ENCODE data around the gene HECTD3. TPM values are rescaled to one million over a fixed set of nuclear protein-coding genes. Genes with fewer than 3 reads are reported as not detected.
A peak's percentile ranks its signal among the peaks of the same experiment; 100 is the strongest.

Gene HECTD3
- total and polyA plus RNA-seq, 9 of the 15 experiments (the other 6 are each of a cell fraction or from before 2014, with no cell fraction given), result 6.3 to 50.8 (median 18.9) TPM

- TF ChIP-seq, protein P1, sequence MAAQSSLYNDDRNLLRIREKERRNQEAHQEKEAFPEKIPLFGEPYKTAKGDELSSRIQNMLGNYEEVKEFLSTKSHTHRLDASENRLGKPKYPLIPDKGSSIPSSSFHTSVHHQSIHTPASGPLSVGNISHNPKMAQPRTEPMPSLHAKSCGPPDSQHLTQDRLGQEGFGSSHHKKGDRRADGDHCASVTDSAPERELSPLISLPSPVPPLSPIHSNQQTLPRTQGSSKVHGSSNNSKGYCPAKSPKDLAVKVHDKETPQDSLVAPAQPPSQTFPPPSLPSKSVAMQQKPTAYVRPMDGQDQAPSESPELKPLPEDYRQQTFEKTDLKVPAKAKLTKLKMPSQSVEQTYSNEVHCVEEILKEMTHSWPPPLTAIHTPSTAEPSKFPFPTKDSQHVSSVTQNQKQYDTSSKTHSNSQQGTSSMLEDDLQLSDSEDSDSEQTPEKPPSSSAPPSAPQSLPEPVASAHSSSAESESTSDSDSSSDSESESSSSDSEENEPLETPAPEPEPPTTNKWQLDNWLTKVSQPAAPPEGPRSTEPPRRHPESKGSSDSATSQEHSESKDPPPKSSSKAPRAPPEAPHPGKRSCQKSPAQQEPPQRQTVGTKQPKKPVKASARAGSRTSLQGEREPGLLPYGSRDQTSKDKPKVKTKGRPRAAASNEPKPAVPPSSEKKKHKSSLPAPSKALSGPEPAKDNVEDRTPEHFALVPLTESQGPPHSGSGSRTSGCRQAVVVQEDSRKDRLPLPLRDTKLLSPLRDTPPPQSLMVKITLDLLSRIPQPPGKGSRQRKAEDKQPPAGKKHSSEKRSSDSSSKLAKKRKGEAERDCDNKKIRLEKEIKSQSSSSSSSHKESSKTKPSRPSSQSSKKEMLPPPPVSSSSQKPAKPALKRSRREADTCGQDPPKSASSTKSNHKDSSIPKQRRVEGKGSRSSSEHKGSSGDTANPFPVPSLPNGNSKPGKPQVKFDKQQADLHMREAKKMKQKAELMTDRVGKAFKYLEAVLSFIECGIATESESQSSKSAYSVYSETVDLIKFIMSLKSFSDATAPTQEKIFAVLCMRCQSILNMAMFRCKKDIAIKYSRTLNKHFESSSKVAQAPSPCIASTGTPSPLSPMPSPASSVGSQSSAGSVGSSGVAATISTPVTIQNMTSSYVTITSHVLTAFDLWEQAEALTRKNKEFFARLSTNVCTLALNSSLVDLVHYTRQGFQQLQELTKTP (IDR thresholded peaks at IDR 0.05; ENCODE audit: low read depth in 1 of 2, partially characterized antibody in 2 of 2), result peak in 1 of 2 experiments; percentile 53
- TF ChIP-seq ZNF217 (CRISPR knock-in tag; IDR thresholded peaks at IDR 0.05), result no peak
- no peak for TF ChIP-seq TCF15 (CRISPR knock-in tag; IDR thresholded peaks at IDR 0.05)
- TF ChIP-seq, protein P2, sequence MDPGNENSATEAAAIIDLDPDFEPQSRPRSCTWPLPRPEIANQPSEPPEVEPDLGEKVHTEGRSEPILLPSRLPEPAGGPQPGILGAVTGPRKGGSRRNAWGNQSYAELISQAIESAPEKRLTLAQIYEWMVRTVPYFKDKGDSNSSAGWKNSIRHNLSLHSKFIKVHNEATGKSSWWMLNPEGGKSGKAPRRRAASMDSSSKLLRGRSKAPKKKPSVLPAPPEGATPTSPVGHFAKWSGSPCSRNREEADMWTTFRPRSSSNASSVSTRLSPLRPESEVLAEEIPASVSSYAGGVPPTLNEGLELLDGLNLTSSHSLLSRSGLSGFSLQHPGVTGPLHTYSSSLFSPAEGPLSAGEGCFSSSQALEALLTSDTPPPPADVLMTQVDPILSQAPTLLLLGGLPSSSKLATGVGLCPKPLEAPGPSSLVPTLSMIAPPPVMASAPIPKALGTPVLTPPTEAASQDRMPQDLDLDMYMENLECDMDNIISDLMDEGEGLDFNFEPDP (CRISPR knock-in tag; IDR thresholded peaks at IDR 0.05), result no peak
- TF ChIP-seq KDM2B (CRISPR knock-in tag; IDR thresholded peaks at IDR 0.05), result peak; percentile 52; the same call in 1 of the 2 replicates
- TF ChIP-seq ZNF444 (CRISPR knock-in tag; IDR thresholded peaks at IDR 0.05), result no peak
- peak; percentile 38; the same call in 1 of the 2 replicates for TF ChIP-seq ZKSCAN1 (IDR thresholded peaks at IDR 0.05; ENCODE audit: low read depth, low read length)
- TF ChIP-seq CSDE1 (IDR thresholded peaks at IDR 0.05), result no peak
- no peak for TF ChIP-seq NFE2L1 (tag; IDR thresholded peaks at IDR 0.05; ENCODE audit: borderline replicate concordance, low read depth)
- no peak for TF ChIP-seq SMAD1 (IDR thresholded peaks at IDR 0.05; ENCODE audit: low read depth, low read length, partially characterized antibody)
- no peak; the same call in 1 of the 2 replicates for TF ChIP-seq SUPT5H (IDR thresholded peaks at IDR 0.05)
- TF ChIP-seq ZFX (CRISPR knock-in tag; IDR thresholded peaks at IDR 0.05), result peak; percentile 62; the same call in 1 of the 2 replicates
- TF ChIP-seq SNIP1 (IDR thresholded peaks at IDR 0.05; ENCODE audit: low read depth), result 0 out of 2 replicates have a peak, but pooled peaks have one; percentile 37
- TF ChIP-seq GATAD2B (IDR thresholded peaks at IDR 0.05; ENCODE audit: borderline replicate concordance), result no peak
- no peak for TF ChIP-seq ZNF274 (IDR thresholded peaks at IDR 0.05; ENCODE audit: borderline replicate concordance, low read depth, low read length)
- TF ChIP-seq KDM4B (IDR thresholded peaks at IDR 0.05; ENCODE audit: borderline replicate concordance in 2 of 2, low read depth in 1 of 2), result no peak
- TF ChIP-seq MXI1 (IDR thresholded peaks at IDR 0.05; ENCODE audit: low read depth, low read length), result peak; percentile 82
- TF ChIP-seq E2F3 (CRISPR knock-in tag; IDR thresholded peaks at IDR 0.05), result no peak
- TF ChIP-seq FOXP1 (CRISPR knock-in tag; IDR thresholded peaks at IDR 0.05), result no peak; the same call in 1 of the 2 replicates
Observed at GRCh38 chr1:45010855-45011811, at the start of gene HECTD3 (continued).
